PFSK-1 (cell line): ENCODE data around the gene HTT.

Experiments
- FOXP2 ChIP-seq: optimal IDR thresholded peaks from 2 replicates; pipeline ENCODE3; 2011; ENCODE audit warnings: borderline replicate concordance, control low read depth, inconsistent platforms; ENCODE audit not compliant: insufficient read depth; ENCODE audit errors: extremely low read length, extremely low read depth
- POLR2AphosphoS5 ChIP-seq: IDR thresholded peaks from 2 replicates; pipeline ENCODE4 v1.6.1; 2012; ENCODE audit warnings: low read depth, mild to moderate bottlenecking, control low read depth, low read length, moderate library complexity
- SIN3A ChIP-seq: IDR thresholded peaks from 2 replicates; pipeline ENCODE4 v1.6.1; 2012; ENCODE audit warnings: mild to moderate bottlenecking, low read length, moderate library complexity, borderline replicate concordance; ENCODE audit not compliant: insufficient read depth
- TAF1 ChIP-seq: IDR thresholded peaks from 2 replicates; pipeline ENCODE4 v1.6.1; 2012; ENCODE audit warnings: low read length, control low read depth, borderline replicate concordance; ENCODE audit not compliant: insufficient read depth
- TF ChIP-seq, protein P1 (sequence below), 2 experiments: IDR thresholded peaks; 2 replicates each; pipeline versions ENCODE4 v1.6.1 to v1.8.0; 2011 to 2012; ENCODE audit warnings: low read depth in 2 of 2, low read length in 2 of 2, control low read depth in 1 of 2, inconsistent platforms in 1 of 2, mild to moderate bottlenecking in 1 of 2, moderate library complexity in 1 of 2; ENCODE audit not compliant: insufficient read depth in 1 of 2

HTT gene

GRCh38 chr4:3268395-3269104, 194.1 kb downstream of the HTT start:
- TF ChIP-seq SIN3A (no peak), FOXP2 (no peak), POLR2AphosphoS5 (no peak), TAF1 (no peak)
- TF ChIP-seq, protein P1, sequence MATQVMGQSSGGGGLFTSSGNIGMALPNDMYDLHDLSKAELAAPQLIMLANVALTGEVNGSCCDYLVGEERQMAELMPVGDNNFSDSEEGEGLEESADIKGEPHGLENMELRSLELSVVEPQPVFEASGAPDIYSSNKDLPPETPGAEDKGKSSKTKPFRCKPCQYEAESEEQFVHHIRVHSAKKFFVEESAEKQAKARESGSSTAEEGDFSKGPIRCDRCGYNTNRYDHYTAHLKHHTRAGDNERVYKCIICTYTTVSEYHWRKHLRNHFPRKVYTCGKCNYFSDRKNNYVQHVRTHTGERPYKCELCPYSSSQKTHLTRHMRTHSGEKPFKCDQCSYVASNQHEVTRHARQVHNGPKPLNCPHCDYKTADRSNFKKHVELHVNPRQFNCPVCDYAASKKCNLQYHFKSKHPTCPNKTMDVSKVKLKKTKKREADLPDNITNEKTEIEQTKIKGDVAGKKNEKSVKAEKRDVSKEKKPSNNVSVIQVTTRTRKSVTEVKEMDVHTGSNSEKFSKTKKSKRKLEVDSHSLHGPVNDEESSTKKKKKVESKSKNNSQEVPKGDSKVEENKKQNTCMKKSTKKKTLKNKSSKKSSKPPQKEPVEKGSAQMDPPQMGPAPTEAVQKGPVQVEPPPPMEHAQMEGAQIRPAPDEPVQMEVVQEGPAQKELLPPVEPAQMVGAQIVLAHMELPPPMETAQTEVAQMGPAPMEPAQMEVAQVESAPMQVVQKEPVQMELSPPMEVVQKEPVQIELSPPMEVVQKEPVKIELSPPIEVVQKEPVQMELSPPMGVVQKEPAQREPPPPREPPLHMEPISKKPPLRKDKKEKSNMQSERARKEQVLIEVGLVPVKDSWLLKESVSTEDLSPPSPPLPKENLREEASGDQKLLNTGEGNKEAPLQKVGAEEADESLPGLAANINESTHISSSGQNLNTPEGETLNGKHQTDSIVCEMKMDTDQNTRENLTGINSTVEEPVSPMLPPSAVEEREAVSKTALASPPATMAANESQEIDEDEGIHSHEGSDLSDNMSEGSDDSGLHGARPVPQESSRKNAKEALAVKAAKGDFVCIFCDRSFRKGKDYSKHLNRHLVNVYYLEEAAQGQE (IDR thresholded peaks at IDR 0.05; ENCODE audit: insufficient read depth in 1 of 2, low read depth in 2 of 2, low read length in 2 of 2), result no peak

DNA sequence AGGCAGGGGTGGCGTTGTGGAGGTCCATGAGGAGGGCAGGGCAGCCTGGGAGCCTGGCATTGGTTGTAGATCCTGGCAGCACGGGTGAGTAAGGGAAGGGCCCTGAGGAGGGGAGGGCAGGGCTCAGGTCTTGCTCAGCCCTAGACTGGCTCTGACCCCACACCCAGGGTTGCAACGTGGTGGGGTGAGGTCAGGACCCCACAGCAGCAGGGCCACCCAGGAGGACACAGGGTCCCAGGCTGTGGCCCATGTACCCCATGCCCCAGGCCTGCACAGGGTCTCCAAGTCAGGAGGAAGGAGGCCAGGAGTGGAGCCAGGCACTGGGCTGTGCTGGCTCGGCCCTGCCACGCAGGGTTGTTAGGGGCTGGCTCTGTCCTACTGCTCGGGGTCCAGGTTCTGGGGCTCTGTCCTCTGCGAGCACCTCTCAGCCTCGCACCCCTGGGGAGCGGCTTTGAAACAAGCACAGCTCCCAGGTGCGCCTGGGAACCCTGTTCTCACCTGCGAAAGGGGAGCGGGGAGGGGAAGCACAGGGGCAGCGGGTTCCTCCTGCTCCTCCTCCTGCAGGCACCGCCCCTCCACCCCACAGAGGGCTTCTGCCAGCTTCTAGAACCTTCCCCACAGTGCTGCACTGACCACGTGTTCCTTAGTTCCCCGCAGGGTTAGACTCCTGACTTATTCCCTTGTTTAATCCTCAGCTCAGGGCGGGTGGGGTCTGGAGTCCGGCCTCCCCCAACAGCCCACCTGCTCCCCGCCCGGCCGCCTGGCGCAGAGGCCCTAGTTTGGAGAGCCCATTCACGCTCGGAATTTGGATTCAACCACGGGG, 194.8 kb downstream of the HTT start:
- TF ChIP-seq FOXP2 (no peak), TAF1 (no peak), SIN3A (no peak), POLR2AphosphoS5 (no peak)
- TF ChIP-seq, protein P1 (IDR thresholded peaks at IDR 0.05; ENCODE audit: insufficient read depth in 1 of 2, low read depth in 2 of 2, low read length in 2 of 2), result no peak

- TF ChIP-seq, protein P1 (IDR thresholded peaks at IDR 0.05; ENCODE audit: insufficient read depth in 1 of 2, low read depth in 2 of 2, low read length in 2 of 2), result no peak
- TF ChIP-seq POLR2AphosphoS5, result no peak
- no peak for TF ChIP-seq TAF1
- TF ChIP-seq SIN3A, result no peak
- TF ChIP-seq FOXP2, result no peak
These were observed 195.6 kb downstream of the HTT start for GRCh38 chr4:3269991-3270611.

DNA sequence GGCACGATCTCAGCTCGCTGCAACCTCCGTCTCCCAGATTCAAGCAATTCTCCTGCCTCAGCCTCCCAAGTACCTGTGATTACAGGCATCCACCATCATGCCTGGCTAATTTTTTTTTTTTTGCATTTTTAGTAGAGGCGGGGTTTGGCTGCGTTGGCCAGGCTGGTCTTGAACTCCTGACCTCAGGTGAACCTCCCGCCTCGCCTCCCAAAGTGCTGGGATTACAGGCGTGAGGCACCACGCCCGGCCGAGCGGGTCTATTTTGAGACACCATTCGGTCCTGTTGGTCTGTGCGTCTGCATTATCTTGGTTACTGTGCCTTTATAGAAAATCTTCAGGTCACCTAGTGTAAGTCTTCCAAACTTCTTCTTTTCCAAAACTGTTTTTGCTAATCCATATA, 196.7 kb downstream of the HTT start:
- no peak for TF ChIP-seq POLR2AphosphoS5
- TF ChIP-seq SIN3A, result no peak

DNA sequence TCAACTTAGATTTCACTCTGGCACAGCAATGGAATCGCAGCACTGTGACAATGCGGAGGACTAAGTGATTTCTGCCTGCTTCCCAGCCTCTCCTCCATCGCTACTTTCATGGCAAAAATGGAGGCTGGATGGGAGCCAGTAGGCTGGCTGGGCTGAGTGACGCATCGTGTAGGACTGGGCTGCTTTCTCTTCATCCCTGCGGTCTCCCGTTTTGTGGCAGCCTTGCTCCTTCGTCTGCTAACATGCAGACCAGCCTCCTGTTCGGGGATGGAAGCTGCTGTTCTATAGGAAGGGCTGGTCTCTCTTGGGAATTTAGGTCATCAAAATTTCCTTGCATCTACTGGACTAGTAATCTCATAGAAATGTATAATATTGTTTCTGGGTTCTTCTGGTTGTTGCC, 202.5 kb downstream of the HTT start:
- TF ChIP-seq SIN3A (no peak), TAF1 (no peak), FOXP2 (no peak)
- TF ChIP-seq, protein P1 (IDR thresholded peaks at IDR 0.05; ENCODE audit: insufficient read depth in 1 of 2, low read depth in 2 of 2, low read length in 2 of 2), result no peak
